GM21360 (cell line): ENCODE data around the gene RO60.
A peak's percentile ranks its signal among the peaks of the same experiment; 100 is the strongest.
"Not testable (repeated sequence)": the region's sequence is repeated elsewhere in the genome, so short reads cannot be mapped to it uniquely, and the experiment has no call there.

ENCODE experiments used
- ATAC-seq: cut with Tn5 transposase; IDR thresholded peaks from one replicate; pipeline ENCODE4 v1.9.1; 2021; ENCODE audit warnings: mild to moderate bottlenecking, moderate library complexity; ENCODE audit not compliant: unreplicated experiment

The RO60 gene

DNA sequence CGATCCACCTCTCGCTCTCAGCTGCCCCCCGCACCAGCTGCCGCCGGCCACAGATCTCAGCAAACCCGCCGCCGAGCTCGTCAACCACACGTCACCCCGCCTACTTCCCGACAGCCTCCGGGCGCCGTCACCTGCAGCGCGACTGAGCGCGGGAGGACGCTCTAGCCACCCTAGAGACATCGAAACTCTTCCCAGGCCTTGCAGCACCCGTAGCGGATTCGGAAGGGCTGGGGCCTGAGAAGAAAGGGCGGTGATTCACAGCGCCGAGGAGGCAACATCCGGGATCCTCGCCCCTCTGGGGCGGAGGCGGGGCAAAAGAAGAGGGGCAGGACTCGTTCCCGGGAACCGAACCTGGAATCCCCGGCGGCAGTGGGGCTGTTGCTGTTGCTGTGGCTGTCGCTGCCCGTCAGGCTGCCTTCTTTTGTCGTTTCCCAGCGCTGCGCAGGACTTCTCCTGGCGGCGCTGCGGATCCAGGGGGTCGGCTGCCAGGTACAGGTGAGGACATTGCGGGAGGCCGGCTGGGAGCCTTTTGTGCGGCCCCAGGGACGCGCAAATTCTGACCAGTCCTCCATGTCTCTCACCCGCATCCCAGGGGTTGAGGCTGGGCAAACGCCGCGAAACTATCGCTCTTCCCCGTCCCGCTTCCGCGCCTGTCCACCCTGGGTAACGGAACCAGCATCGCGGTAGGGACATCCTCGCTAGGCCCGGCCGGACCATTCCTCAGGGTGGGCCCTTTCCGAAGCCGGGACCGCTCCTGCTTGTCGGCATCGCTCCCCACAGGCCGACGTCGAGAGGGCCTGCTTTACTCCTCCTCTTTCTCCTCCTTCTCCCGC lies at the start of gene RO60, which contains the start of gene UCHL5:
Gene RO60, plus strand, starts transcription at position 331 of the 833 bp plus-strand sequence. CDS start 9,443 bp downstream, outside the sequence.
Gene UCHL5, minus strand, starts transcription at position 79 of the 833 bp plus-strand sequence. CDS start 100 bp downstream, outside the sequence.
- ATAC-seq: peak; percentile 94

DNA sequence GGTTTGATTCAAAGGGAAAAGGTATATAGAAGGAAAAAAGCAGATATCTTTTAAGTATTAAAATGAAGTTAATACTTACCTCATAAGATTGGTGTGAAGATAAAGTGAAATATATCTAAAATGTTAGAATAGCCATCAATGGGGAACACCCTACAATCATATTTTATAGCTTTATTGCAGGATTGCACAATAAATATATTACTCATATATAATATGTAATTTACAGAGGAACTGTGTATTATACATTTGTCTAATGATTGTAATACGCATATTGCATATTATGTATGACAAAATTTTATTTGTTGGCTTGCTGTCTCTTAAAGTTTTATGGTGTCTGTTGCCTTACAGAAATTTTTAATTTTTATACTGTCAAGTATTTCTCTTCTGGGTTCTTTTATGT lies 48.0 kb upstream of the RO60 start:
- no peak for ATAC-seq

DNA sequence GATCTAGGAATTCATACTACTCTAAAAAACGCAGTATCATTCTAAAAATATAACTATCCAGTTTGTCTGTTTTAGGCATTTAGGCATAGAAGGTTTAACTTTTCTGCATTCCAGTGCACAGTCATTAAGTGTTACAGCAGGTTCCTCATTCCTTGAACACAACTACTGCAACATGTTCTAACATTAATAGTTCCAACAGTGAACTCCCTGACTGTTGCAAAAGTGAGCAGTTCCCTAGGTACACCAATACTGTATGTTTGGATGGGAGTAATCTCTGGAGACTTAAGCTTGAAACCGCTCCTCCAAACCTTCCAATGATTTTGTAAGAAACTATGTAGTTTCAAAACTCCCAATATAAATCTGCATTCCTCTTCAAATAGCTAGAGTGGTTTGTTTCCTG lies 46.4 kb upstream of the RO60 start:
- no peak for ATAC-seq

DNA sequence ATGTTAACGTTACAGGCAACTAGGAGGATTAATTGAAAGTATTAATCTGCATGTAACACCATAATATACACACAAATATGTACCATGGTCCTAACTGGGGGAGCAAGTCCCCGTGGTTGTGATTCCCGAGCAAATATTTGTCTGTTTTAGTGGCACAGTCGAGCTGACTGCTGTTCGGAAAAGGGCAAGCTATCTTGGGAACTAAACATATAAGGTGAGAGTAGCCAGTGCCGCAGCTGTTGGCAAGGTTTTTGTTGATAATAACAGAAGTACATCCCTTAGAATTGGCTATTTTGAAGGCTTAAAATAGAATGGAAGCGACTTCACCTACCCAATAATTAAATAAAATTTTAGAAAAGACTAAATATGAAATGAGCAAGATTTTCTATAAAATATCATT lies 45.7 kb upstream of the RO60 start:
- no peak for ATAC-seq

DNA sequence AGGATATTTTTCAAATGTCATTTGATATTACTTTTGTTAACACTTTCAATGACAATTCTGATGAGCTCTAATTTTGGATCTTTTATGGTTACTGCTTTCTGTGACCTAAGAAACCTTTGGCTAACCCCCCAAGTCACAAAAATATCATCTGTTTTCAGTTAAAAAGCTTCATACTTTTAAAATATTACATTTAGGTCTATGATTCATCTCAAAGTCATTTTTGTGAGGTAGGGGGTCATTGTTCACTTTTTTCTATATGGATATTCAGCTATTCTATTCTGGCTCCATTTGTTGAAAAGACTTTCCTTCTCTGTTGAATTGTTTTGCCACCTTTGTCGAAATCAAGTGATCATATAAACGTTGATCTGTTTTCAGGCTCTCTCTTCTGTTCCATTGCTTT lies 45.0 kb upstream of the RO60 start:
- ATAC-seq: no peak

DNA sequence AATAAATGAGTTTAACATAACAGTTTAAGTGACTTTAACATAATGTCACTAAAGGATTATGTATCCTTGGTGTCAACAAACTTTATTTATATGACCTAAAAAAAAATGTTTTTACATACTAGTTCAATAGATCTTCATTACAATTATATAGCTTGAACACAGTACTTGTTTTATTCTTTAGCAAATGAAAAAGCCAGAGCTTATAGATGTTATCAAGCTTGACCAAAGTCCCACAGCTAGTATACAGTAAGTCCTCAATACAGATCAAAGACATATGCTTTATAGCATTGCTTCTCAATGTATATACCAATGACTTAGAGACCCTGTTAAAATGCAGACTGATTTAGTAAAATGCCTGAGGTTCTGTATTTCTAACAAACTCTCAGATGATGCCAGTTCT lies 42.6 kb upstream of the RO60 start:
- ATAC-seq: no peak

DNA sequence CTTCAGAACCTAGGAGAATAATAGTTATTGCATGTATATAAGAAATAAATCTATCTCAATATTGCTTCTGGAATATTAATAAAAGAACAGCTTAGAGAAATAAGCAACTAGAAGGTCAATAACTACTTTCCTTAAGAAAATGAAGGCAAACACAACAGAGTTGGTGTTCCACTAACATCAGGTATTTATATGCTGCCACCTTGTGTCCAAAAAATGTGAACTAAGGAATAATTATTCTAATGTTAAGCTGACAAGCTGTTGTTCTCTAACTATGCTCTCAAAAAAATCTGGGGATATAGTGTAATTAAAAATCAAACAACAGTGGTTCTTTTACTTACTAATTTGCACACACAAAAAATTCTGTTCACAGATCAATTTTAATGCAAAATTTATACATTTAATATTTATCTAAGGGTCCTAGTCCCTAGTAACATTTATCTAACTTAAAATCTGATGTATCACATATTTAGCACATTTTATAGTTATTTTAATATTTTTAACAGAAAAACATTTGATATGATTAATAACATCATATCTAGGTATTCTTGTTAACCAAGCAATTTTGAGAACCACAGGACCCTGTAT lies 39.9 kb upstream of the RO60 start:
- peak; percentile 74 for ATAC-seq

DNA sequence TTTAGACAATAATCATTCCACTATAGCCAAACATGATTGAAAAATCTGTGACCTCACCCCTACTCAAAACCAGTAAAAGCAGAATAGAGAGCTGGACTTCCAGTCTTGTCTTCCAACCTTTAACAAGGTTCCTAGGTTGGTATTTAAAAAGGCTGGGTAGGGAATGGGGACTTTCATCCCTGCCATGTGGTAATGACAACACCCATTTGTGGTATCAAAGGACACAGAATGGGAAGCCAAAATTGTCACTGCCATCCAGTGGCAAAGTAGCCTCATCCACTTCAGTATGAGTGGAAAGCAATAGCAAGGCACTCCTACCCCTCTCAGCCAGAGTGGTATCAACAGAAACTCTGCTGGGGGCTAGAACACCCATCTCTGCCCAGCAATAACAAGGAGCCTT lies 34.2 kb upstream of the RO60 start:
- no peak for ATAC-seq

DNA sequence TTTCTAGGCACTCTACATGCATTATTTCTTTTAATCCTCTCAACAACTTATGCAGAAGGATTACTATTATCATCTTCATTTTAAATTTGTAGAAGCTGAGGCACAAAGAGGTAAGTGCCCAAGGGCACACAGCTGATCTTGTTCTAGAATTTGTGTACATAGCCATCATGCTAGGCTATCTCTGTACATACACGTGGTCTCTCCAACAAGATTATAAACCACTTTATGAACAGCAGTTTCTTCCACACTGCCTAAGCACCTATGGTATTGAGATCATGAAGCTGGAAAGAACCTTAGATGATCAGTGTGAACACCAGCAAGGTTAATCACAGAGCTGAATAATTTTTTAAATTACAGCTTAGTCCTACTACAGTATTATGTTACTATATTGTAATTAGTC lies 29.1 kb upstream of the RO60 start:
- no peak for ATAC-seq

DNA sequence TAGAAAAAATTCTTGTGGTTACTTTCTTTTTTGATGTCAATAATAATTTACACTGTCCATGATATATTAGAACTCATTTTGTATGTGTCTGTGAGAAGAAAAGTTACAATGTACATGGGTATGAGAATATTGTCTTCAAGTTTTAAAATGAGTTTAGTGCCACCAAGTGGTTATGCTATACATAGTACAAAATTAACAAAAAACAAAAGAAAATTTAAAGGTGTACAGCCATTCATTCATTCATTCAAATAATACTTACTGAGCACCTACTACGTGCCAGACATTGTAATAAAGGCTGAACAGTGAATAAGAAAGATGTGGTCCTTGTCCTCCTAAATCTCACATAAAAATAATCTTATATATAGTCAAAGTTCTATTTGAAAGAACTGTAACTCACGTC lies 28.0 kb upstream of the RO60 start:
- no peak for ATAC-seq

DNA sequence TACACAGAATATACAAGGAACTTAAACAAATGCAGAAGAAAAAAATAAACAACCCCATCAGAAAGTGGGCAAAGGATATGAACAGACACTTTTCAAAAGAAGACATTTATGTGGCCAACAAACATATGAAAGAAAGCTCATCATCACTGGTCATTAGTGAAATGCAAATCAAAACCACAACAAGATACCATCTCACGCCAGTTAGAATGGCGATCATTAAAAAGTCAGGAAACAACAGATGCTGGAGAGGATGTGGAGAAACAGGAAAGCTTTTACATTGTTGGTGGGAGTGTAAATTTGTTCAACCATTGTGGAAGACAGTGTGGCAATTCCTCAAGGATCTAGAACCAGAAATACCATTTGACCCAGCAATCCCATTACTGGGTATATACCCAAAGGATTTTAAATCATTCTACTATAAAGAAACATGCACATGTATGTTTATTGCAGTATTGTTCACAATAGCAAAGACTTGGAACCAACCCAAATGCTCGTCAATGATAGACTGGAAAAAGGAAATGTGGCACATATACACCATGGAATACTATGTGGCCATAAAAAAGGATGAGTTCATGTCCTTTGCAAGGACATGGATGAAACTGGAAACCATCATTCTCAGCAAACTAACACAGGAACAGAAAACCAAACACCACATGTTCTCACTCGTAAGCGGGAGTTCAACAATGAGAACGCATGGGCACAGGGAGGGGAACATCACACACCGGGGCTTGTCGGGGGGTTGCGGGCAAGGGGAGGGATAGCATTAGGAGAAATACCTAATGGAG lies 26.6 kb upstream of the RO60 start:
- not testable (repeated sequence) for ATAC-seq

DNA sequence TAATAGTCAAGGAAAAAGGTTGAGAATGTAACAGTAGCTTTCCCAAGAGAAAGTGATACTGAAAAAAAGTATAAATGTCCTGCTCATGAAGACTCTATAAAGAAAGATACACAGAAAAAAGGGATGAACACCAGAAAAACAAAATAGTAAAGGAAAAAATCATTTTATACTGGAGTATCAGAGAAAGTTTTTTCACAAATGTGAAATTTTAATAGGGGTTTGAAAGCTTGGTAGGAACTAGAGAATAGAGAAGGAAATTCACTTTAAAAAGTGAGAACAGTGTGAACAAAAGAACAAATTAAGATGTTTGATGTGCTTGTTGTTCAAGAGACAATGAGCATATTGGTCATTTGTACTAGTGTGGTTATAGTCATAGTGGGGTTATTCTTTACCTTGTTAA lies 25.8 kb upstream of the RO60 start:
- ATAC-seq: no peak

DNA sequence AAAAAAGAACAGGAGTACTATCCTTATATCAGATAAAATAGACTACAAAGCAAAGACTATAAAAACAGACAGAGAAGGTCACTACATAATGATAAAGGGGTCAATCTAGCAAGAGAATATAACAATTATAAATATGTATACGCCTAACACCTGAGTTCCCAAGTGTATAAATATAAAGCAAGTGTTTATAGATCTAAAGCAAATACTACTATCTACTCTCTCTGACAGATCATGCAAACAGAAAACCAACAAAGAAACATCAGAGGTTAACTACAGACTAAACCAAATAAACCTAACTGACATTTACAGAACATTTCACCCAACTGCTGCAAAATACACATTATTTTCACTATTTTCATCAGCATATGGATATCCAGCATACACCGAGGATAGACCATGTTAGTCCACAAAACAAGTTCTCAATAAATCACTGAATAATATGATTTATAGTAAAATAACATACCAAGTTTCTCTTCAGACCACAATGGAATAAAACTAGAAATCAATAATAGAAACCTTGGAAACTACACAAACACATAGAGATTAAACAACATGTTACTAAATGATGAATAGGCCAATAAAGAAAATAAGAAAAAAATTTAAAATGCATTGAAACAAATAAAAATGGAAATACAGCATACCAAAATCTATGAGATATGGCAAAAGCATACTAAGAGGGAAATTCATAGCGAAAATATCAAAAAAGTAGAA lies 22.9 kb upstream of the RO60 start:
- ATAC-seq: no peak

DNA sequence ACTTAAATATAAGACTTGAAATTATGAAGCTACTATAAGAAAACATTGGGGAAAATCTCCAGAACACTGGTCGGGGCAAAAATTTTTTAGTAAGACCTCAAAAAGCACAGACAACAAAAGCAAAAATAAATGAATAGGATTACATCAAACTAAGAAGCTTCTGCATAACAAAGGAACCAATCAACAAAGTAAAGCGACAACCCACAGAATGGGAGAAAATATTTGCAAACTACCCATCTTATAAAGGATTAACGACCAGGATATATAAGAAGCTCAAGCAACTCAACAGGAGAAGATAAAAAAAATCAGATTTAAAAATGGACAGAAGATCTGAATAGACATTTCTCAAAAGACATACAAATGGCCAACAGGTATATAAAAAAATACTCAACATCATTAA lies 19.4 kb upstream of the RO60 start:
- ATAC-seq: no peak

DNA sequence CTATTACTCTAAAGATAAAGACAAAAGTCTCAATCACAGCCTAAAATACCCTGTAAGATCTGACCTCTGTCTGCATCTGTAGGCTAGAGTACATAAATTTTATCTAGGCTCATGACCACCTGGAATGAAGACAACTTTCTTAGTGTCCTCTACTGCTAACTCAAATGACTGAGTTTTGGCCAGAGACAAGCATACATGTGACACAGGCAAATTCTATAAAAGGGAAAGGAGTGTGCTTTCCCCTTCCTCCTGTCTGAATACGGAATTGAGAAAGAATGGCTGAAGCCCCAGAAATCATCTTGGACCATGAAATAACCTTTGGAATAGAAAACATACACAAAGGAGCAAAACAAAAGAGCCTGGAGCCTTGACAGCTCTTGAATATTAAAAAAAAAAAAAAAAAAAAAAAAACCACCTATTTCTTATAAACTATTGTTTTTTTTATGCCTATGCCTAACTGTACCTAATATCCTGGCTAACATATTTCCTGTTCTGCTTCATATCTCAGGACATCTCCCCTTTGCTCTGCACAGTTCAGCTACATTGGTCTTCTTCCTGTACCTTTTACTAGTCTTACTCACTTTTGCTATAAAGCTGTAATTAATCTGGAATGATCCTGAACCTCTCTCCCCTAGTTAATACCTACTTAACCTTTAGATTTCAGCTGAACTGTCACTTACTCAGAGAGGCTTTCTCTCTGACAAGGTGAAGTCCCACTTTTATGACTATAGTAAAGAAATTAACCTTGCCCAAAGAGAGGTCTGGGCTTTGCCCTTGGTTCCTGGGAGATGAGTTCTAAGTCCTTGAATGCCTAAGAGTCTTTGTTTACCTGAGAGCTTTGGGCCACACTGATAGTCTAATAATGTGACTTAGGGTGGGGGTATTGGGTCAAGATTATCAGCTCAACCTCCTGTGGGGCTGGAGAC lies 16.4 kb upstream of the RO60 start:
- no peak for ATAC-seq

DNA sequence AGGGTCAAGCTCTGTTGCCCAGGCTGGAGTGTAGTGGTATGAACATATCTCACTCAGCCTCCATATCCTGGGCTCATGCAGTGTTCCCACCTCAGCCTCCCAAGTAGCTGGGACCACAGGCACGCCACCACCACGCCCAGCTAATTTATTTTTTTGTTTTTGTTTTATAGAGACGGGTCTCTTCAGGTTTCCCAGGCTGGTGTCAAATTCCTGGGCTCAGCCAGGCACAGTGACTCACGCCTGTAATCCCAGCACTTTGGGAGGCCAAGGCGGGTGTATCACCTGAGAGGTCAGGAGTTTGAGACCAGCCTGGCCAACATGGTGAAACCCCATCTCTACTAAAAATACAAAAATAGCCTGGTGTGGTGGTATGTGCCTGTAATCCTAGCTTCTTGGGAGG lies 10.5 kb upstream of the RO60 start:
- ATAC-seq: not testable (repeated sequence)

DNA sequence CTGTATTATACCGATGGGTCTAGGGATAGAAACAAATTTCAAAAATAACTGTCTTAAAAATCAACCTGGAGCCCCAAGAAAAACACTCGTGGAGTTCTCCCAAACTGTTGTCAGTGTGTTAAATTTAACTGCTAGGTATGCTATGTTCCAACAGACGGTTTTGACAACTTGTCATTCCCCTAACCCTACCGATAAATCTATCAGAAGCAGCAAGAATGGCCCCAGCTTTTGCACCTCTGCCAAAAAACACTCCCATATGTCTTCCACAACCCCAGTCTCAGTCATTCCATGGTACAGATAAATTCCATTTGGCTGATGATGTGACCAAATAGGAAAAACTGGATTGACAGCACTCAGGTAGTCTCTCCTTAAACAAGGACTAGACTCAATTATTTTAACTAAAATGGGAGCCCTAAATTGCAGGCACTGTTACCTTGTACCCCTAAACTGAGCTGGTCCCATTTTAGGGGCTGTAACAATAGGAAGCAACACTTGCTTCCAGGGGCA lies 5.2 kb upstream of the RO60 start:
- ATAC-seq: no peak

DNA sequence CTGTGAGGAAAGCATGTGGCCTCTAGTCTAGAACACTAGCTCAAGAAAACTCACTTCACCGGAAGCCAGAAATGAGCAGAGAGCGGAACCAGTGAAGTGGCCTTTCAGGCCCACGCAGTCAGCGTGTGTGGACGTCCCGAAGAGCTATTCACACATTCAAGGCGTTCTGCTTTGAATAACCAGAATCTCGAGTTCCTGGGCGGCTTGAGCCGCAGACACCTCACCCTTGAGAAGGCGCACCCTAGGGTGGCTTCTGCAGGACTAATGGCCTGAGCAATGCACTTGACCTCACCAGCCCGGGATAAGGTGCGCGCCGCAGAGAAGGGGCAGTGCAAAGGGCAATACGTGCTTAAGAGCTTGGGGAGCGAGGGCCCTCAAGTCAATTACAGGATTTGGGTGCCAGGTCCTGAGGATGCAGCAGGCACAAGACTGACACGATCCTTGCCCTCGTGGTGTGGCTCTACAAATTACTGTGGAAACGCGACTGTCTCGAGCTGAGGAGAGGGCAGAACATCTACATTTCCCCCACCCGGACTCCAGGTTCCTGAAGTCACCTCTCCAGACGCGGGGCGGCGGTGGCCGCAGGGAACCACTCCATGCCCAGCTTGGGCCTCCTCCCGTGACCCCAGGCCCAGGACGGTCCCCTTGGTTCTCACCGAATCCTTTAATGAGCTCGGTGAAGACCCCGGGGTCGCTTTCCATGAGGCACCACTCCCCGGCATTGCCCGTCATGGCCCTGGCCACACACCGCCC lies 707 bp upstream of the RO60 start:
- peak; percentile 45 for ATAC-seq

DNA sequence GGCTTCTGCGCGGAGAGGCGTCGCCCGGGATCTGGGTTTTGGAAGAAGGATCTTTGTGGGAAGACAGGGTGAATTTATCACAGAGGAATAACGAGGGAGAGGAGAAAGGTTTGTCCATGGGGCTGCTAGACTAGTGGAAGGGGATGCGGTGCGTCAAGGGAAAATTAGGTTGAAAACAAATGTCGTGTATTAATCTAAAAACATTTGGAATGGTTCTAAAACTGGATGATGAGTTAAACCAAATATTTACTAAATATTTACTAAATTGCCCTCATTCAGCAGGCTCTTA lies 647 bp downstream of the RO60 start:
- no peak for ATAC-seq
